ENCODE measurements around the gene FAS. TPM values are rescaled to one million over a fixed set of nuclear protein-coding genes. Genes with fewer than 3 reads are reported as not detected.

FAS gene
- total and polyA plus RNA-seq, 4 donors, result 2.2 to 13.2 (median 5.9) TPM

DNA sequence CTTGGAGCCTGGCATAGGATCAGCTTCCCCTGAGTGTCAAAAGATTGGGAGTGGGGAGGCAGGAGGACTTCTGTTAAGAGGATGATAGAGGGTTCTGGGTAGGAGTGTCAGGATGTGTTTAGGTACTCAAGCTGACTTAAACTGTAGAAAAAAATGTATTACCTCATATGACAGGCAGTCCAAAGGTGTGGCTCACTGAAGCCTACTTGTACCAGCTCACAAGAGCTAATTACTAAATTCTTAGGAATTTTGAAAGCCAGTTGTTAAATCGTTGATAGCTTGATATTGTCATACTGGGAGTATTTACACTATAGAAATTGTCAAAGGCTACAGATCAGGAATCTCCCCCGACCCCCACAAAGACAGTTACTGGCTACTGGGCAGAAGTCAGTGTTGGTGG lies 32.1 kb downstream of the FAS start:
- Histone ChIP-seq H3K9ac (ENCODE audit: low read depth in 1 of 2, low read length in 2 of 2) (no peak overlapping the region), H3K27me3 (ENCODE audit: control insufficient read depth in 4 of 4, insufficient read depth in 4 of 4, low read length in 3 of 4) (no peaks in the 10 kb centered on the region), H3K4me1 (ENCODE audit: control insufficient read depth in 4 of 4, insufficient read depth in 4 of 4, low read length in 3 of 4) (no peaks in the 10 kb centered on the region), H3K4me3 (ENCODE audit: low read depth in 1 of 3, low read length in 3 of 3) (no peak overlapping the region), H3K9me3 (ENCODE audit: control insufficient read depth in 4 of 4, low read length in 3 of 4) (peaks cover 2 to 9% (median 6%) of the 10 kb centered on the region in 4 donors), H3K27ac (ENCODE audit: low read depth in 1 of 2, low read length in 2 of 2) (no peak overlapping the region), H3K36me3 (ENCODE audit: control insufficient read depth in 4 of 4, insufficient read depth in 3 of 4, low read depth in 1 of 4, low read length in 3 of 4) (peaks cover 0 to 19% (median 14%) of the 10 kb centered on the region in 4 donors)
- no peak for DNase-seq (ENCODE audit: low spot score)
- no peak for TF ChIP-seq EGR1 (IDR thresholded peaks at IDR 0.05; ENCODE audit: low read depth in 2 of 2)
- TF ChIP-seq, protein P1, sequence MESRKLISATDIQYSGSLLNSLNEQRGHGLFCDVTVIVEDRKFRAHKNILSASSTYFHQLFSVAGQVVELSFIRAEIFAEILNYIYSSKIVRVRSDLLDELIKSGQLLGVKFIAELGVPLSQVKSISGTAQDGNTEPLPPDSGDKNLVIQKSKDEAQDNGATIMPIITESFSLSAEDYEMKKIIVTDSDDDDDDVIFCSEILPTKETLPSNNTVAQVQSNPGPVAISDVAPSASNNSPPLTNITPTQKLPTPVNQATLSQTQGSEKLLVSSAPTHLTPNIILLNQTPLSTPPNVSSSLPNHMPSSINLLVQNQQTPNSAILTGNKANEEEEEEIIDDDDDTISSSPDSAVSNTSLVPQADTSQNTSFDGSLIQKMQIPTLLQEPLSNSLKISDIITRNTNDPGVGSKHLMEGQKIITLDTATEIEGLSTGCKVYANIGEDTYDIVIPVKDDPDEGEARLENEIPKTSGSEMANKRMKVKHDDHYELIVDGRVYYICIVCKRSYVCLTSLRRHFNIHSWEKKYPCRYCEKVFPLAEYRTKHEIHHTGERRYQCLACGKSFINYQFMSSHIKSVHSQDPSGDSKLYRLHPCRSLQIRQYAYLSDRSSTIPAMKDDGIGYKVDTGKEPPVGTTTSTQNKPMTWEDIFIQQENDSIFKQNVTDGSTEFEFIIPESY (IDR thresholded peaks at IDR 0.05), result no peak
- TF ChIP-seq SP1 (IDR thresholded peaks at IDR 0.05), result no peak
- TF ChIP-seq, protein P2, sequence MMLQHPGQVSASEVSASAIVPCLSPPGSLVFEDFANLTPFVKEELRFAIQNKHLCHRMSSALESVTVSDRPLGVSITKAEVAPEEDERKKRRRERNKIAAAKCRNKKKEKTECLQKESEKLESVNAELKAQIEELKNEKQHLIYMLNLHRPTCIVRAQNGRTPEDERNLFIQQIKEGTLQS (IDR thresholded peaks at IDR 0.05), result no peak
- TF ChIP-seq, protein P3, sequence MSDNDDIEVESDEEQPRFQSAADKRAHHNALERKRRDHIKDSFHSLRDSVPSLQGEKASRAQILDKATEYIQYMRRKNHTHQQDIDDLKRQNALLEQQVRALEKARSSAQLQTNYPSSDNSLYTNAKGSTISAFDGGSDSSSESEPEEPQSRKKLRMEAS (IDR thresholded peaks at IDR 0.05), result no peak
- no peak for TF ChIP-seq RXRA (IDR thresholded peaks at IDR 0.05)
- WGBS, result 85% methylated on average over 2 of the region's 2 CpGs

DNA sequence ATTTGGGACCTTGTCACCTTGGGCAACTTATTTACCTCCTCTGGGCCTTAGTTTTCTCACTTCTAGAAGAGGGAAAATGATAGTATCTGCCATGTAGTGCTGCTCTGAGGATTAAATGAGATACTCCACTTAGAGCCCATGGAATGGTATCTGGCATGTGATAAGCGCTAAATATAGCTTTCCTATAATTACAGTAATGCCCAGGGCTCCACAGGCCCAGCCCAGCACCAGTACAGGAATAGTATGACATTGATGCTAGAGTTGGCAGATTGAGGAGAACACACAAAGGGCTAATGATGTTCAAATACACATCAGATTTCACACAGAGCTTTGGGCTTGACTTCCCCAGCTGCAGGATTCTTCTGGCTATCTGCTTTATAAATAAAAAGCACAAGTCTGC lies 34.9 kb downstream of the FAS start:
- H3K9me3 ChIP-seq (ENCODE audit: control insufficient read depth in 4 of 4, low read length in 3 of 4), result peaks cover 0 to 2% (median 1%) of the 10 kb centered on the region in 4 donors
- H3K27ac ChIP-seq (ENCODE audit: low read depth in 1 of 2, low read length in 2 of 2), result no peak overlapping the region
- H3K9ac ChIP-seq (ENCODE audit: low read depth in 1 of 2, low read length in 2 of 2), result no peak overlapping the region
- H3K4me1 ChIP-seq (ENCODE audit: control insufficient read depth in 4 of 4, insufficient read depth in 4 of 4, low read length in 3 of 4), result peaks cover 0 to 6% (median 0%) of the 10 kb centered on the region in 4 donors
- H3K4me3 ChIP-seq (ENCODE audit: low read depth in 1 of 3, low read length in 3 of 3), result no peak overlapping the region
- DNase-seq (ENCODE audit: low spot score), result no peak
- H3K27me3 ChIP-seq (ENCODE audit: control insufficient read depth in 4 of 4, insufficient read depth in 4 of 4, low read length in 3 of 4), result no peaks in the 10 kb centered on the region
- peaks cover 0 to 8% (median 3%) of the 10 kb centered on the region in 4 donors for H3K36me3 ChIP-seq (ENCODE audit: control insufficient read depth in 4 of 4, insufficient read depth in 3 of 4, low read depth in 1 of 4, low read length in 3 of 4)
- no peak for TF ChIP-seq JUND (IDR thresholded peaks at IDR 0.05)
- TF ChIP-seq FOXA1 (IDR thresholded peaks at IDR 0.05), result no peak
- TF ChIP-seq YY1 (IDR thresholded peaks at IDR 0.05), result no peak
- TF ChIP-seq EGR1 (IDR thresholded peaks at IDR 0.05; ENCODE audit: low read depth in 2 of 2), result no peak
- no peak for TF ChIP-seq HNF4G (IDR thresholded peaks at IDR 0.05)
- no peak for TF ChIP-seq HNF4A (conservative IDR thresholded peaks at IDR 0.05)
- TF ChIP-seq, protein P4, sequence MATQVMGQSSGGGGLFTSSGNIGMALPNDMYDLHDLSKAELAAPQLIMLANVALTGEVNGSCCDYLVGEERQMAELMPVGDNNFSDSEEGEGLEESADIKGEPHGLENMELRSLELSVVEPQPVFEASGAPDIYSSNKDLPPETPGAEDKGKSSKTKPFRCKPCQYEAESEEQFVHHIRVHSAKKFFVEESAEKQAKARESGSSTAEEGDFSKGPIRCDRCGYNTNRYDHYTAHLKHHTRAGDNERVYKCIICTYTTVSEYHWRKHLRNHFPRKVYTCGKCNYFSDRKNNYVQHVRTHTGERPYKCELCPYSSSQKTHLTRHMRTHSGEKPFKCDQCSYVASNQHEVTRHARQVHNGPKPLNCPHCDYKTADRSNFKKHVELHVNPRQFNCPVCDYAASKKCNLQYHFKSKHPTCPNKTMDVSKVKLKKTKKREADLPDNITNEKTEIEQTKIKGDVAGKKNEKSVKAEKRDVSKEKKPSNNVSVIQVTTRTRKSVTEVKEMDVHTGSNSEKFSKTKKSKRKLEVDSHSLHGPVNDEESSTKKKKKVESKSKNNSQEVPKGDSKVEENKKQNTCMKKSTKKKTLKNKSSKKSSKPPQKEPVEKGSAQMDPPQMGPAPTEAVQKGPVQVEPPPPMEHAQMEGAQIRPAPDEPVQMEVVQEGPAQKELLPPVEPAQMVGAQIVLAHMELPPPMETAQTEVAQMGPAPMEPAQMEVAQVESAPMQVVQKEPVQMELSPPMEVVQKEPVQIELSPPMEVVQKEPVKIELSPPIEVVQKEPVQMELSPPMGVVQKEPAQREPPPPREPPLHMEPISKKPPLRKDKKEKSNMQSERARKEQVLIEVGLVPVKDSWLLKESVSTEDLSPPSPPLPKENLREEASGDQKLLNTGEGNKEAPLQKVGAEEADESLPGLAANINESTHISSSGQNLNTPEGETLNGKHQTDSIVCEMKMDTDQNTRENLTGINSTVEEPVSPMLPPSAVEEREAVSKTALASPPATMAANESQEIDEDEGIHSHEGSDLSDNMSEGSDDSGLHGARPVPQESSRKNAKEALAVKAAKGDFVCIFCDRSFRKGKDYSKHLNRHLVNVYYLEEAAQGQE (IDR thresholded peaks at IDR 0.05), result no peak
- TF ChIP-seq NR2F2 (IDR thresholded peaks at IDR 0.05), result no peak
- TF ChIP-seq RXRA (IDR thresholded peaks at IDR 0.05), result no peak
- no peak for TF ChIP-seq SP1 (IDR thresholded peaks at IDR 0.05)
- no peak for TF ChIP-seq RAD21 (IDR thresholded peaks at IDR 0.05)
- 100% methylated on average over 1 of the region's 1 CpG for WGBS

Measured in liver (tissue), 9 donors.